ENCODE results near the gene AP1G1. TPM values are rescaled to one million over a fixed set of nuclear protein-coding genes. Genes with fewer than 3 reads are reported as not detected.

The AP1G1 gene
- total and polyA plus RNA-seq, 2 experiments from 2014 or later: 25.8 to 51.8 TPM

- Histone ChIP-seq H3K9ac (no peak overlapping the region), H4K20me1 (ENCODE audit: insufficient read depth) (0 out of 2 replicates have a peak, but pooled peaks cover 3% of the 10 kb centered on the region), H3K27ac (no peak overlapping the region), H3K27me3 (replicated peaks; ENCODE audit: insufficient read depth) (no peaks in the 10 kb centered on the region), H3F3A (ENCODE audit: insufficient read depth) (peaks cover 13% of the 10 kb centered on the region), H3K4me1 (ENCODE audit: insufficient read depth) (peaks cover 9% of the 10 kb centered on the region), H3K79me2 (ENCODE audit: insufficient read depth) (peaks cover 100% of the 10 kb centered on the region), H3K4me3 (no peak overlapping the region), H2AFZ (no peak overlapping the region), H3K4me2 (ENCODE audit: unreplicated experiment) (no peak overlapping the region), H3K36me3 (ENCODE audit: low read depth) (peaks cover 22% of the 10 kb centered on the region), H3K9me2 (ENCODE audit: insufficient read depth) (no peaks in the 10 kb centered on the region), H3K9me3 (ENCODE audit: low read depth) (no peaks in the 10 kb centered on the region)
- WGBS, 2 experiments (ENCODE audit: low coverage in 1 of 2, low lambda C conversion rate in 2 of 2, missing lambda C conversion rate in 2 of 2): 98% methylated on average over 10 of the region's 10 CpGs
- TF ChIP-seq EZH2phosphoT487 (IDR thresholded peaks at IDR 0.05; ENCODE audit: insufficient read depth, low read depth) (no peak), EZH2 (IDR thresholded peaks at IDR 0.05; ENCODE audit: insufficient read depth, poor library complexity, severe bottlenecking) (no peak)
- in situ Hi-C loops (cut with MboI): no loop called here
- no peak for DNase-seq
These were observed 31.3 kb downstream of the AP1G1 start for GRCh38 chr16:71777329-71777728.

GRCh38 chr16:71775949-71776348 lies 32.7 kb downstream of the AP1G1 start:
- Histone ChIP-seq H3K27me3 (replicated peaks; ENCODE audit: insufficient read depth) (no peaks in the 10 kb centered on the region), H3K4me3 (no peak overlapping the region), H3K9me2 (ENCODE audit: insufficient read depth) (no peaks in the 10 kb centered on the region), H3K36me3 (ENCODE audit: low read depth) (peaks cover 29% of the 10 kb centered on the region), H3F3A (ENCODE audit: insufficient read depth) (peaks cover 1% of the 10 kb centered on the region; the same call in 1 of the 2 replicates), H3K27ac (no peak overlapping the region), H3K9me3 (ENCODE audit: low read depth) (no peaks in the 10 kb centered on the region), H3K9ac (no peak overlapping the region), H3K79me2 (ENCODE audit: insufficient read depth) (peaks cover 100% of the 10 kb centered on the region), H2AFZ (no peak overlapping the region), H3K4me1 (ENCODE audit: insufficient read depth) (no peaks in the 10 kb centered on the region), H3K4me2 (ENCODE audit: unreplicated experiment) (no peak overlapping the region), H4K20me1 (ENCODE audit: insufficient read depth) (0 out of 2 replicates have a peak, but pooled peaks cover 3% of the 10 kb centered on the region)
- TF ChIP-seq EZH2phosphoT487 (IDR thresholded peaks at IDR 0.05; ENCODE audit: insufficient read depth, low read depth): no peak
- TF ChIP-seq EZH2 (IDR thresholded peaks at IDR 0.05; ENCODE audit: insufficient read depth, poor library complexity, severe bottlenecking): no peak
- in situ Hi-C loops (cut with MboI): no loop called here
- no peak for DNase-seq
- 97 to 98% methylated on average over 4 of the region's 4 CpGs for WGBS, 2 experiments (ENCODE audit: low coverage in 1 of 2, low lambda C conversion rate in 2 of 2, missing lambda C conversion rate in 2 of 2)

- no peaks in the 10 kb centered on the region for H3K9me2 ChIP-seq (ENCODE audit: insufficient read depth)
- peaks cover 55% of the 10 kb centered on the region for H3K36me3 ChIP-seq (ENCODE audit: low read depth)
- H3F3A ChIP-seq (ENCODE audit: insufficient read depth): peaks cover 8% of the 10 kb centered on the region
- peaks cover 13% of the 10 kb centered on the region for H3K4me1 ChIP-seq (ENCODE audit: insufficient read depth)
- in situ Hi-C loops (cut with MboI): no loop called here
- H3K27me3 ChIP-seq (replicated peaks; ENCODE audit: insufficient read depth): no peaks in the 10 kb centered on the region
- TF ChIP-seq EZH2phosphoT487 (IDR thresholded peaks at IDR 0.05; ENCODE audit: insufficient read depth, low read depth) (no peak), EZH2 (IDR thresholded peaks at IDR 0.05; ENCODE audit: insufficient read depth, poor library complexity, severe bottlenecking) (no peak)
- H3K4me2 ChIP-seq (ENCODE audit: unreplicated experiment): no peak overlapping the region
- no peaks in the 10 kb centered on the region for H3K9me3 ChIP-seq (ENCODE audit: low read depth)
- no peak overlapping the region for H3K4me3 ChIP-seq
- peaks cover 90% of the 10 kb centered on the region for H3K79me2 ChIP-seq (ENCODE audit: insufficient read depth)
- no peaks in the 10 kb centered on the region for H4K20me1 ChIP-seq (ENCODE audit: insufficient read depth)
- DNase-seq: no peak
- H2AFZ ChIP-seq: no peak overlapping the region
- H3K27ac ChIP-seq: no peak overlapping the region
- H3K9ac ChIP-seq: no peak overlapping the region
These were observed 37.1 kb downstream of the AP1G1 start for GRCh38 chr16:71771571-71771970.

GRCh38 chr16:71769222-71769621 lies 39.4 kb downstream of the AP1G1 start:
- Histone ChIP-seq H2AFZ (no peak overlapping the region), H3K9ac (no peak overlapping the region), H3K9me2 (ENCODE audit: insufficient read depth) (no peaks in the 10 kb centered on the region), H3K4me2 (ENCODE audit: unreplicated experiment) (no peak overlapping the region), H4K20me1 (ENCODE audit: insufficient read depth) (no peaks in the 10 kb centered on the region), H3K27ac (no peak overlapping the region), H3K36me3 (ENCODE audit: low read depth) (peaks cover 65% of the 10 kb centered on the region), H3K4me1 (ENCODE audit: insufficient read depth) (peaks cover 17% of the 10 kb centered on the region), H3K9me3 (ENCODE audit: low read depth) (no peaks in the 10 kb centered on the region), H3K4me3 (no peak overlapping the region), H3K27me3 (replicated peaks; ENCODE audit: insufficient read depth) (no peaks in the 10 kb centered on the region), H3F3A (ENCODE audit: insufficient read depth) (peaks cover 8% of the 10 kb centered on the region), H3K79me2 (ENCODE audit: insufficient read depth) (peaks cover 88% of the 10 kb centered on the region)
- TF ChIP-seq EZH2 (IDR thresholded peaks at IDR 0.05; ENCODE audit: insufficient read depth, poor library complexity, severe bottlenecking) (no peak), EZH2phosphoT487 (IDR thresholded peaks at IDR 0.05; ENCODE audit: insufficient read depth, low read depth) (no peak)
- DNase-seq: no peak
- in situ Hi-C loops (cut with MboI): no loop called here
- 100% methylated on average over 1 of the region's 1 CpG for WGBS, 2 experiments (ENCODE audit: low coverage in 1 of 2, low lambda C conversion rate in 2 of 2, missing lambda C conversion rate in 2 of 2)

All from GM23248 (cell line).